ENCODE results near the gene CNGA3. TPM values are rescaled to one million over a fixed set of nuclear protein-coding genes. Genes with fewer than 3 reads are reported as not detected.
"Not testable (repeated sequence)": the region's sequence is repeated elsewhere in the genome, so short reads cannot be mapped to it uniquely, and the experiment has no call there.

Gene CNGA3
- polyA plus RNA-seq (ENCODE audit: insufficient read length in 12 of 12): under 1 TPM in 10 of 12 donors, not detected in 2; 0.13 to 0.92 (median 0.51) TPM
- long read RNA-seq, donor 1: 0 reads
- long read RNA-seq, donor 2: 0 reads
- long read RNA-seq, donor 3: 0 reads
- long read RNA-seq, donor 4: 0 reads
- long read RNA-seq, donor 5: 0 reads
- long read RNA-seq, donor 6: 0 reads
- long read RNA-seq, donor 7: 0 reads
- long read RNA-seq, donor 8: 0 reads
- long read RNA-seq, donor 9: 0 reads
- long read RNA-seq, donor 10: 0 reads
- long read RNA-seq, donor 11: 0 reads

GRCh38 chr2:98346311-98347236 lies at the start of gene CNGA3:
Gene CNGA3, plus strand, starts transcription at chr2:98346456. Its CDS starts 23,520 bp downstream, at chr2:98369976.
- DNase-seq: peak; percentile 22

GRCh38 chr2:98297817-98298682 lies 48.2 kb upstream of the CNGA3 start:
- DNase-seq: no peak

GRCh38 chr2:98298683-98299164 lies 47.5 kb upstream of the CNGA3 start:
- no peak for DNase-seq

GRCh38 chr2:98299211-98299905 lies 46.9 kb upstream of the CNGA3 start:
- DNase-seq: no peak

GRCh38 chr2:98300141-98300874 lies 45.9 kb upstream of the CNGA3 start:
- DNase-seq: no peak

- no peak for DNase-seq
These were observed 44.8 kb upstream of the CNGA3 start for GRCh38 chr2:98301469-98301868.

GRCh38 chr2:98307131-98307696 lies 39.0 kb upstream of the CNGA3 start:
- not testable (repeated sequence) for DNase-seq

- DNase-seq: no peak
These were observed 38.2 kb upstream of the CNGA3 start for GRCh38 chr2:98308068-98308467.

GRCh38 chr2:98308532-98308931 lies 37.7 kb upstream of the CNGA3 start:
- DNase-seq: no peak

GRCh38 chr2:98309580-98309979 lies 36.7 kb upstream of the CNGA3 start:
- DNase-seq: no peak

- no peak for DNase-seq
These were observed 36.2 kb upstream of the CNGA3 start for GRCh38 chr2:98310010-98310409.

- no peak for DNase-seq
These were observed 35.2 kb upstream of the CNGA3 start for GRCh38 chr2:98311090-98311489.

- DNase-seq: no peak
These were observed 34.3 kb upstream of the CNGA3 start for GRCh38 chr2:98311771-98312545.

GRCh38 chr2:98313492-98314250 lies 32.6 kb upstream of the CNGA3 start:
- DNase-seq: no peak

GRCh38 chr2:98314251-98314650 lies 32.0 kb upstream of the CNGA3 start:
- no peak for DNase-seq

GRCh38 chr2:98315957-98316356 lies 30.3 kb upstream of the CNGA3 start:
- no peak for DNase-seq

GRCh38 chr2:98317214-98317613 lies 29.0 kb upstream of the CNGA3 start:
- no peak for DNase-seq

- not testable (repeated sequence) for DNase-seq
These were observed 26.1 kb upstream of the CNGA3 start for GRCh38 chr2:98320171-98320570.

GRCh38 chr2:98324181-98324580 lies 22.1 kb upstream of the CNGA3 start:
- DNase-seq: no peak
